Tongue (tissue), 2 donors: ENCODE results near the gene NPLOC4. TPM values are rescaled to one million over a fixed set of nuclear protein-coding genes. Genes with fewer than 3 reads are reported as not detected.

Experiments used
- DNase-seq: peaks from one replicate; pipeline ENCODE4 v3.0.0-alpha.2; 2015
- total RNA-seq: library from RNA; depleted of rRNA; stranded (reverse); fragments of >200 nt; gene quantifications from one replicate; pipeline ENCODE4 v1.2.3, GENCODE V29; 2014

Gene NPLOC4
- total RNA-seq, 1 donor from 2014 or later = 50.7 TPM

- DNase-seq = no peak
Measured at GRCh38 chr17:81662002-81662401, 25.1 kb upstream of the NPLOC4 start.

GRCh38 chr17:81660441-81660840 lies 23.5 kb upstream of the NPLOC4 start:
- DNase-seq = no peak

GRCh38 chr17:81659038-81659437 lies 22.1 kb upstream of the NPLOC4 start:
- DNase-seq = no peak

GRCh38 chr17:81656835-81657234 lies 19.9 kb upstream of the NPLOC4 start:
- no peak for DNase-seq

GRCh38 chr17:81656118-81656743 lies 19.3 kb upstream of the NPLOC4 start, which contains the start of gene PDE6G:
TSS of gene PDE6G (minus strand) at chr17:81656542. CDS start at chr17:81653305, 3,237 bp downstream.
- DNase-seq = no peak

GRCh38 chr17:81655378-81656117 lies 18.6 kb upstream of the NPLOC4 start:
- no peak for DNase-seq

- peak; percentile 16 for DNase-seq
Measured at GRCh38 chr17:81652906-81653771, 16.2 kb upstream of the NPLOC4 start.

GRCh38 chr17:81651692-81652091 lies 14.8 kb upstream of the NPLOC4 start:
- DNase-seq = no peak

GRCh38 chr17:81650951-81651350 lies 14.0 kb upstream of the NPLOC4 start:
- DNase-seq = no peak

- DNase-seq = no peak
Measured at GRCh38 chr17:81648707-81649085, 11.8 kb upstream of the NPLOC4 start.

GRCh38 chr17:81648013-81648706 lies 11.2 kb upstream of the NPLOC4 start:
- DNase-seq = no peak

GRCh38 chr17:81647640-81648012 lies 10.7 kb upstream of the NPLOC4 start:
- DNase-seq = no peak

- no peak for DNase-seq
Measured at GRCh38 chr17:81646869-81647600, 10.1 kb upstream of the NPLOC4 start.

- no peak for DNase-seq
Measured at GRCh38 chr17:81644976-81645952, 8.4 kb upstream of the NPLOC4 start.

GRCh38 chr17:81644496-81644895 lies 7.6 kb upstream of the NPLOC4 start:
- DNase-seq = no peak

GRCh38 chr17:81641825-81642489 lies 5.0 kb upstream of the NPLOC4 start:
- no peak for DNase-seq

GRCh38 chr17:81640011-81640410 lies 3.1 kb upstream of the NPLOC4 start:
- DNase-seq = no peak

- DNase-seq = no peak
Measured at GRCh38 chr17:81638683-81639082, 1.8 kb upstream of the NPLOC4 start.

GRCh38 chr17:81635973-81636504 lies 873 bp downstream of the NPLOC4 start:
- DNase-seq = no peak

GRCh38 chr17:81635431-81635830 lies 1.5 kb downstream of the NPLOC4 start:
- no peak for DNase-seq
